ENCODE results near the gene LPCAT1. TPM values are rescaled to one million over a fixed set of nuclear protein-coding genes. Genes with fewer than 3 reads are reported as not detected.

The LPCAT1 gene
- total RNA-seq, 1 donor from 2014 or later: 269 TPM

DNA sequence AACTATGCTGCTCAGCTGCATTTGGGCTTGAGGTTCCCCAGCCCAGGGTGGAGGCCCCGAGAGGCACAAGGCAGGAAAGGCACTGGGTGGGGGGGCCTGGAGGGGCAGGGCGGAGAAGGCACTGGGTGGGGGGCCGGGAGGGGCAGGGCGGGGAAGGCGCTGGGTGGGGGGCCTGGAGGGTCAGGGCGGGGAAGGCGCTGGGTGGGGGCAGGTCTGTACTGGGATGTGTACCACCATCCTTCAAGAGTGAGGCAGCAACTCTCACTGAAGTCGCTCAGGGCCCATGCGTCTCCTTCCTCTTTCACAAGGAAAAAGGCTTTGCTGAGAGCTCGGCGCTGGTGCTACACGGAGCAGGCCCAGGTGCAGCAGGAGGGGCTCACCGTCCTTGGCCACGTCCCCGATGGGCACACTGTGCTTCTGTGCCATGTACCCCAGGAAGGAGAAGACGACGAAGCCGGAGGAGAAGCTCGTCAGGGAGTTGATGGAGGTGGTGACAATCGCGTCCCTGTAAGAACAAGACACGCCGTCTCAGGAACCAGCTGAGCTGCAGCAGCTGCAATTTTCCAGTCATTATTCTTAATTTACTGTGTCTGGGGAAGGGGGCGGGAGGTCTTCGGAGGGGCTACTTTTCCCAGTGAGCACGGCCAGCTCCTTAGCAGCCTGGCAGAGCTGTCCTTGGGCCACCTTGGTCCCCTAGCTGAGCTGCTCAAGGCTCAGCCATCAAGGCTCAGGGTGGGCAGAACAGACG, 109.3 kb downstream of the LPCAT1 start:
- POLR2A ChIA-PET: no interaction called here
- H3K36me3 Mint-ChIP-seq (ENCODE audit: low read depth): no peaks in the 10 kb centered on the region
- H3K4me1 Mint-ChIP-seq: peaks cover 5% of the 10 kb centered on the region
- H3K27me3 Mint-ChIP-seq: peaks cover 6% of the 10 kb centered on the region
- no peak overlapping the region for H3K27ac Mint-ChIP-seq
- H3K9me3 Mint-ChIP-seq: no peaks in the 10 kb centered on the region
- TF ChIP-seq CTCF (IDR thresholded peaks at IDR 0.05): no peak
- H3K4me3 Mint-ChIP-seq: no peak overlapping the region
- ATAC-seq (ENCODE audit: low read depth): no peak
- CTCF ChIA-PET: no interaction called here
- intact Hi-C loops (cut with micrococcal nuclease): no loop called here
- no peak for DNase-seq

DNA sequence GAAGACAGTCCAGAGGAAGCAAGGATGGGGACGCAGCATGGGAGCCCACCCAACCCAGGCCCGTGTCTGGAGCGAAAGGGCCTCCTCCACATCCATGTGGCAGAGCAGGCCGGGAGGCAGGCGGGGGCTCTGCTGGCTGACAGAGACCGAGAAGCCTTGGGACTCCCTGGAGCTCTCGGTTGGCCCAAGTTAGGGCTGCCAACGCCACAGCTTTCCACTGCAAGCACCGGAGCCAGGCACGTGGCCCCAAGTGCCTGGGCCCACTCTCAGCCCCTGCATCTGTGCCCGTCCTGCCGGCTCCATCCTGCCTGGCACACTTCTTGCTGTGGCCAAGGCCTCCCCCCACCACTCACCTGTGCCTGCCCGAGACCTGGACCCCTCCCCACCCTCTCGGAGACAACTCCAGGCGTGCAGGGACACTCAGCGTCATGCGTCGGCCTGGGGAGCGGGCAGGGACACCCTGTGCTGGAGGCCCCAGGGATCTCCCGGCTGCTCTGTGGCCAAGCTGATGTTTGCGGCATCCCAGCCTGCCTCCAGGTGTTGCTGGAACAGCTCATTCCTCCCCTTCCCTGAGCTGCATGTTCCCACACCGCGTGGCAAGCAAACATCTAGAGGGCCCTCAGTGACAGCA, 110.0 kb downstream of the LPCAT1 start:
- no peak for ATAC-seq (ENCODE audit: low read depth)
- no peak for TF ChIP-seq CTCF (IDR thresholded peaks at IDR 0.05)
- Mint-ChIP-seq H3K4me3 (no peak overlapping the region), H3K9me3 (no peaks in the 10 kb centered on the region), H3K27me3 (peaks cover 9% of the 10 kb centered on the region), H3K4me1 (peaks cover 5% of the 10 kb centered on the region), H3K36me3 (ENCODE audit: low read depth) (no peaks in the 10 kb centered on the region), H3K27ac (no peak overlapping the region)
- ChIA-PET CTCF (no interaction called here), POLR2A (no interaction called here)
- intact Hi-C loops (cut with micrococcal nuclease): no loop called here
- no peak for DNase-seq

- ChIA-PET CTCF (no interaction called here), POLR2A (no interaction called here)
- TF ChIP-seq CTCF (IDR thresholded peaks at IDR 0.05): no peak
- ATAC-seq (ENCODE audit: low read depth): no peak
- Mint-ChIP-seq H3K27ac (no peak overlapping the region), H3K4me1 (peaks cover 5% of the 10 kb centered on the region), H3K4me3 (no peak overlapping the region), H3K9me3 (no peaks in the 10 kb centered on the region), H3K27me3 (peaks cover 9% of the 10 kb centered on the region), H3K36me3 (ENCODE audit: low read depth) (no peaks in the 10 kb centered on the region)
- no peak for DNase-seq
- intact Hi-C loops (cut with micrococcal nuclease): no loop called here
Observed at GRCh38 chr5:1413211-1413610, 110.5 kb downstream of the LPCAT1 start.

DNA sequence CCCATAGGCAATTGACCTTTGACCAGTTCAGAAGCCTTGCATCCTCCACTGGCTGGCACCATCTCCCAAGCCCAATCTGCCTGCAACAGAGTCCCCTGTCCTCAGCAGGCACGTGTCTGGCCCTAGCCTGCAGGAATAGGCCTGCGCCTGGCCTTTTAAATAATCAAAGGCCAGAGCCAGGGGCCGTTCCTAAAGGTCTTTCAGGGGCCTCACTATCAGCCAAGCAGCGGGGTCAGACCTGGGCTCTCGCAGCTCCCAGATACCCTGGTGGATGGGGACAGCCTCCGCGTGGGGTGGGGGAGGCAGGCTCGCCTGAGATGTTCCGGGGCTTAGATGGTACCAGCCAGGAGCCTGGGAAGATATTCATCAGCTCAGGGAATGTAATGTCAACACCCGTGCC, 111.1 kb downstream of the LPCAT1 start:
- Mint-ChIP-seq H3K36me3 (ENCODE audit: low read depth) (no peaks in the 10 kb centered on the region), H3K4me3 (no peak overlapping the region), H3K9me3 (no peaks in the 10 kb centered on the region), H3K4me1 (peaks cover 5% of the 10 kb centered on the region), H3K27me3 (peaks cover 9% of the 10 kb centered on the region), H3K27ac (no peak overlapping the region)
- DNase-seq: no peak
- ChIA-PET POLR2A (no interaction called here), CTCF (no interaction called here)
- intact Hi-C loops (cut with micrococcal nuclease): no loop called here
- no peak for ATAC-seq (ENCODE audit: low read depth)
- TF ChIP-seq CTCF (IDR thresholded peaks at IDR 0.05): no peak

DNA sequence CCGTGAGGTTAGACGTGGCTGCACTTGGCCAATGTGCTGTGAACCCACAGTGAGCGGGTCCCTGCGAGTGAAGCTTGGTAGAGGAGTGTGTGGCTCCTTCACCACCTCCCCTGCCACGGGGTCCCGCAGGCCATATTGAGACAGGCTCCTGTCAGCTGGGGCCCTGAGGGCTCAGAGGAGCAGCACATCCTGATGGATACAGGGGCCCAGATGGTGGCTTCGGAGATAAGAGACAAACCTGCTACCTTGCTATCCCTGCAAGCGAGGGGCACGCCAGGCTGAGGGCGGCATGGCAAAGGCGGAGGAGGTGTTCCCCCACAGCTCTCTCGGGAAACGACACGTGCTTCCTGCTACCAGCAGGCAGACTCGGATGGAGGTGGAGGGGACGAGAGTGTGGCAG, 111.6 kb downstream of the LPCAT1 start:
- TF ChIP-seq CTCF (IDR thresholded peaks at IDR 0.05): no peak
- intact Hi-C loops (cut with micrococcal nuclease): no loop called here
- CTCF ChIA-PET: no interaction called here
- no peaks in the 10 kb centered on the region for H3K9me3 Mint-ChIP-seq
- DNase-seq (no peak), ATAC-seq (ENCODE audit: low read depth) (peak; percentile 34)
- peaks cover 12% of the 10 kb centered on the region for H3K27me3 Mint-ChIP-seq
- H3K4me3 Mint-ChIP-seq: no peak overlapping the region
- H3K27ac Mint-ChIP-seq: no peak overlapping the region
- POLR2A ChIA-PET: no interaction called here
- peaks cover 5% of the 10 kb centered on the region for H3K4me1 Mint-ChIP-seq
- H3K36me3 Mint-ChIP-seq (ENCODE audit: low read depth): no peaks in the 10 kb centered on the region

Other genes starting within 250 kb of the LPCAT1 start
- gene TERT, start 228.9 kb downstream of the LPCAT1 start, total RNA-seq: 0.22 and 0.35 TPM in 2 replicates
- gene CLPTM1L, start 178.9 kb downstream of the LPCAT1 start, total RNA-seq: 87.5 and 100 TPM in 2 replicates
- gene SLC6A3, start 78.5 kb downstream of the LPCAT1 start, total RNA-seq: 1.4 and 2.0 TPM in 2 replicates